Astrocyte (in vitro differentiated cells and primary cell): ENCODE data around the gene EN1.

Source experiments
- EZH2 ChIP-seq: IDR thresholded peaks from 2 replicates; pipeline ENCODE4 v1.6.1; 2012; ENCODE audit warnings: mild to moderate bottlenecking, low read length, inconsistent platforms; ENCODE audit not compliant: insufficient read depth
- TF ChIP-seq, protein P1 (sequence below): IDR thresholded peaks from 2 replicates; pipeline ENCODE4 v1.5.1; 2011; ENCODE audit warnings: low read depth, mild to moderate bottlenecking, inconsistent platforms, low read length, moderate library complexity; ENCODE audit not compliant: insufficient read depth

DNA sequence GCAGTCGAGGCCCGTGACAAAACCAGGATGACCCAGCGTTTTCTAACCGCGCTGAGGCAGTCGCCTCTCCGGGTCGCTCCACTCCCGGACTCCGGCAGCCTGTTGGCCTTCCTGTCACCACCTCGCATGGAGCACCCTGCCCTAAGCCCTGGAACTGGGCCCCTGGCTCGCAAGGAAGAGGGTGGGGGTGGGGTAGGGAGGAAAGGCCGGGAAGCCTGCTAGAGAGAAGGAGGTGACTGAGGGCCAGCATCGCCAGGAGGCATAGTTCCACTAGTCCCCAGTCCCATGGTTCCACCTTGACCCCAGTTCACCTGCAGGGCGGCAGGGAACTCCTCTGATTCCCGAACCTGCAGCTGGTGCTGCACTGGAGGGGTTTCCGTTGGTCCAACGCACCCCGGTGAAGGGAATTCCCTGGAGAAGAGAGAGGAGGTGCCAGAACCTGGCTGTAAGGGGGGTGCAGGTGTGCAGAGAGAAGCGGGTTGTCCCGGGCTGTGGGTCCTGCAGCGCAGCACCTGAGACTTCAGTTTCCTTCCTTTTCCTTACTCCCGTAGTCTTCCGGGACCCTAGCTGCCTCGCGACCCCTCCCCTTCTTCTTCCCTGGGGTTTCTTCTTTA, 11.8 kb upstream of the EN1 start:
- TF ChIP-seq, protein P1, sequence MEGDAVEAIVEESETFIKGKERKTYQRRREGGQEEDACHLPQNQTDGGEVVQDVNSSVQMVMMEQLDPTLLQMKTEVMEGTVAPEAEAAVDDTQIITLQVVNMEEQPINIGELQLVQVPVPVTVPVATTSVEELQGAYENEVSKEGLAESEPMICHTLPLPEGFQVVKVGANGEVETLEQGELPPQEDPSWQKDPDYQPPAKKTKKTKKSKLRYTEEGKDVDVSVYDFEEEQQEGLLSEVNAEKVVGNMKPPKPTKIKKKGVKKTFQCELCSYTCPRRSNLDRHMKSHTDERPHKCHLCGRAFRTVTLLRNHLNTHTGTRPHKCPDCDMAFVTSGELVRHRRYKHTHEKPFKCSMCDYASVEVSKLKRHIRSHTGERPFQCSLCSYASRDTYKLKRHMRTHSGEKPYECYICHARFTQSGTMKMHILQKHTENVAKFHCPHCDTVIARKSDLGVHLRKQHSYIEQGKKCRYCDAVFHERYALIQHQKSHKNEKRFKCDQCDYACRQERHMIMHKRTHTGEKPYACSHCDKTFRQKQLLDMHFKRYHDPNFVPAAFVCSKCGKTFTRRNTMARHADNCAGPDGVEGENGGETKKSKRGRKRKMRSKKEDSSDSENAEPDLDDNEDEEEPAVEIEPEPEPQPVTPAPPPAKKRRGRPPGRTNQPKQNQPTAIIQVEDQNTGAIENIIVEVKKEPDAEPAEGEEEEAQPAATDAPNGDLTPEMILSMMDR: no peak
- TF ChIP-seq EZH2: no peak
